GM21367 (cell line): ENCODE results near the gene ARHGAP6.

ENCODE experiments used
- ATAC-seq: cut with Tn5 transposase; IDR thresholded peaks from one replicate; pipeline ENCODE4 v1.9.1; 2021; ENCODE audit not compliant: unreplicated experiment

ARHGAP6 gene

DNA sequence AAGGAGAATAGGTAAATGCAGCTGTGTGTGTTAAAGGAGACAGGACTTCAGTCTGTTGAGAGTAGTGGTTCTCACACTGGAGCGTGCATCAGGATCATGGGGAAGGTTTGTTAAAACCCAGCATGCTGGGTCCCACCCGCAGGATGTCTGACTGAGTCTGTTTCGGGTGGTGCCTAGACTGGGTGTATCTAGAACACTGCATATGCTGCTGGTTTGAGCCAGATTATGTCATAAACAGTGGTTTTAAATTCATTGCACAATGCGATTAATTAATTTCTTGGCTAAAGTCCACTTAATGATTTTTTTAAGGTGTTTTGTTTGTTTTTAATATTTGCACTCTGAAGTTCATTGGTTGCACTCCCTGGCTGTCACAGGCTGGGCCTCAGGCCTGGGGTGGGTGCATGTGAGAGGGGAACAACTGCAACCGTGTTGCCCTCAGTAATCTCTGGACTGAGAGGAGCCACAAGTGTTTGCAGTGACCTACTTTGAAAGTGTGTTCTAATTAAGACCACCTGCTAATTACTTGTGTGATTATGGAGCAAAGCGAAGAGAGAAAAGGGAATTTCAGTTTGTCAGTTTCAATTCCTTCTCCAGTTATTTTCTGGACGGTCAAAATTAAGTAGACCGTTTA is 546.3 kb downstream of the ARHGAP6 start:
- ATAC-seq: no peak

DNA sequence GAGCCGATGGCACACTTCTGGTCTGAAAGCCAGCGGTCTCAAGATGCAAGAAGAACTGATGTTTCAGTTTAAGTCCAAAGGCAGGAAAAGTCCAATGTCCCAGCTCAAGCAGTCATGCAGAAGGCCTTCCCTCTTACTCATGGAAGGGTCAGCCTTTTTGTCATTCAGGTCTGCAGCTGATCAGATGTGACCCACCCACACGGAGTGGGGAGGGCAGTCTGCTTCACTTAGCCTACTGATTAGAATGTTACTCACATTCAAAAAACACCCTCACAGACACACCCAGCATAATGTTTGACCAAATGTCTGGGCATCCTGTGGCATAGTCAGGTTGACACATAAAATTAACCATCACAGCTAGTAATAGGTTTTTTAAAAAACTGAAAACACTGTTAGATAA is 548.0 kb downstream of the ARHGAP6 start:
- no peak for ATAC-seq

- ATAC-seq: no peak
Observed at GRCh38 chrX:11113731-11114130, 552.0 kb downstream of the ARHGAP6 start.

DNA sequence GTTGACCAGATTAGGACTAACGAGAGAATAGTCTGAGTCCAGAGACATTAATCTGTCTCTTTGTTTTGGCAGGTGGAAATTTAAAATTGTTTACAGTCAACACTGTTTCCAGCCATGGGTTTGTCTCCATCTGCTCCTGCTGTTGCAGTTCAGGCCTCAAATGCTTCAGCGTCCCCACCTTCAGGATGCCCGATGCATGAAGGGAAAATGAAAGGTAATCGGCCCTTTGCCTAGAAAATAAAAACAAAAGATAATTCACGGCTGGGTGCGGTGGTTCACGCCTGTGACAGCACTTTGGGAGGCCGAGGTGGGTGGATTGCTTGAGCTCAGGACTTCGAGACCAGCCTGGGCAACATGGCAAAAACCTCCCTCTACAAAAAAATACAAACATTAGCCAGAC is 553.8 kb downstream of the ARHGAP6 start:
- ATAC-seq: no peak

- peak; percentile 91 for ATAC-seq
Observed at GRCh38 chrX:11111037-11111851, 554.5 kb downstream of the ARHGAP6 start, which contains the start of gene HCCS. TSS of gene HCCS (plus strand) at chrX:11111332. CDS start at chrX:11112061, 729 bp downstream.

GRCh38 chrX:11109968-11110367 is 555.8 kb downstream of the ARHGAP6 start:
- ATAC-seq: no peak

- no peak for ATAC-seq
Observed at GRCh38 chrX:11108253-11108941, 557.3 kb downstream of the ARHGAP6 start.

DNA sequence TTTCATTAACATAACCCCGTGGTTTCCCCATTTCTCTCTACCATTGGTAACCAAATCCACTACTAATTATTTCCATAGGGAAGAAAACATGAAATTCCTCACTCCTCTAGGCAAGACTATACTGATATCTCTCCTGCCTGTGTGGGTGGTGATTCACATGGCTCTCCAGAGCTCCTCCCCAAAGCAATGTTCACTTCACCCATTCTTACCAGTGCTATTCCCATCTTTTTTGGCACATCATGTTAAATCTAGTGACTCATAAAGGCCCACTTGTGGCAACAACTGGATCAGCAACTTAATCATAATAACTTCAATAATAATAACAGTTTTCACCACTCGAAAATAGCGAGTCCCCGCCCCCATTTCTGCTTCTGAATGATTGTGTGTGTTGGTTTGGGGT is 560.6 kb downstream of the ARHGAP6 start:
- ATAC-seq: no peak

GRCh38 chrX:11103751-11104150 is 562.0 kb downstream of the ARHGAP6 start:
- no peak for ATAC-seq

DNA sequence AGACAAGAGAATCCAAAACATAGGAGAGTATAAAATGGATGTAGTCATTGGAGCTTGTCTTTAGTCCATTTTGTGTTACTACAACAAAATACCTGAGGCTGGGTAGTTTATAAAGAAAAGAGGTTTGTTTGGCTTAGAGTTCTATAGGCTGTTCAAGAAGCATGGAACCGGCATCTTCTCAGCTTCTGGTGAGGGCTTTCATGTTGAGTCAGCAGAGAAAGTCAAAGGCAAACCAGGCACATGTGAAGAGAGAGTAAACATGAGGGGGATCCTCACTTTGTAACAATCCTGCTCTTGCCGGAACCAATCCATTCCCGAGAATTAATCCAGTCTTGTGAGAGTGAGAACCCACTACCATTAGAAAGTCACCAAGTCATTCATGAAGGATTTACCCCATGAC is 562.7 kb downstream of the ARHGAP6 start:
- no peak for ATAC-seq

- no peak for ATAC-seq
Observed at GRCh38 chrX:11100281-11101035, 565.3 kb downstream of the ARHGAP6 start.

DNA sequence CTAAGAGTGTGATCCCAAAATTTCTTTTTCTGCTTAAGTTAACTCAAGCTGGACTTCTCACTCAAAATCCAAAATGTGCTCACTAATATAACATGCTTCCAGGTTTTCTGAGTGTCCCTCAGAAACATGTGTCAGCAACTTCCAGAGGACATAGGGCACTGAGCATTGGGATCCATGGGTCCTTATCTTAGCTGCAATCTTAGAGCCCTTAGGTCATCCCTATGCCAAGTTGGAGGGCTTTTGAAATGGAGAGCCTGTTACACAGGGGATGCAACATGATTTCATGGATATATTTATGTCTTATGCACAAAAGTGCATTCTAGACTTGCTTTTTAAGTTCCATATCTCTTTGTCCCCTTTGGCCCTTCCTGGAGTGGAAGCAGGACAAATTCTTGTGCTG is 566.3 kb downstream of the ARHGAP6 start:
- ATAC-seq: no peak

DNA sequence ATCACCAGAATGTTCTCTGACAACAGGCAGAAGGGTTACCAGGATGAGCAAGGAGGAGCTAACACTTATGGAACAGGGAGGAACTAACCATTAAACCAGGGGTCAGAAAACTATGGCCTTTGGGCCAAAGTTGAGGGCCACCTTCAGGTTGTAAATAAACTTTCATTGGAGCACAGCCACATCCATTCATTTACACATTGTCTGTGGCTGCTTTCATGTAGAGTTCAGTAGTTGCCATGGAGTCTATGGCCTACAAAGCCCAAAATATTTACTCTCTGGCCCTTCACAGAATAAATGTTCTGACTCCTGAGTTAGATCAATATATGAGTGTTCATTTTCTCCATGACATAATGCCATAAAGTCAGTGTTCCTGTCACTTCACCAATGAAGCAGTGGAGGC is 567.8 kb downstream of the ARHGAP6 start:
- no peak for ATAC-seq

DNA sequence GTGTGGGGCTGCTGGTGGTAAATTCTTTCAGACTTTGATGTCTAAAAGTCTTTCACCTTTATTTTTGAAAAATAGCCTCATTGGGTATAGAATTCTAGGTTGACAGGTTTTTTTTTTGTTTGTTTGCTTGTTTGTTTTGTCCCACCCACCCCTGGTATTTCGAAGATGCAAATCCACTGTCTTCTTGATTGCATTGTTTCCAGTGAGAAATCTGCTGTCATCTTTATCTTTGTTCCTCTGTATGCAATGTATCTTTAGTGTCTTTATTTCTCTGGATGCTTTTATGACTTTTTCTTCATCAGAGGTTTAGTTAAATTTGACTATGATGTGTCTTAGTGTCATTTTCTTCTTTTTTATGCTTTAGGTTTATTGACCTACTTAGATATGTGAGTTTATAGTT is 575.9 kb downstream of the ARHGAP6 start:
- ATAC-seq: no peak
